Thoracic aorta (tissue), 2 donors: Measurements from ENCODE around the gene SERTAD1. TPM values are rescaled to one million over a fixed set of nuclear protein-coding genes. Genes with fewer than 3 reads are reported as not detected.

Source experiments
- ATAC-seq: fragments of 150-250 bp; one replicate; pipeline ENCODE4 v1.8.0; 2017; ENCODE audit warnings: low read depth; ENCODE audit not compliant: insufficient number of reproducible peaks, low FRiP score
- DNase-seq: peaks from one replicate; pipeline ENCODE4 v3.0.0-alpha.2; 2020; ENCODE audit warnings: low spot score
- H3K27ac ChIP-seq, 2 donors: fragments of 200-600 bp; sonication (generic); 1 replicate in 1 of 2; 2 replicates in 1 of 2; pipeline ENCODE4 v1.5.1; 2016; ENCODE audit warnings: mild to moderate bottlenecking in 2 of 2, moderate library complexity in 2 of 2
- H3K27me3 ChIP-seq: fragments of 200-600 bp; sonication (generic); replicated peaks from 2 replicates; pipeline ENCODE4 v1.6.0; 2016; ENCODE audit warnings: mild to moderate bottlenecking; ENCODE audit not compliant: insufficient read depth
- H3K36me3 ChIP-seq: fragments of 200-600 bp; sonication (generic); one replicate; pipeline ENCODE4 v1.5.1; 2016
- H3K4me1 ChIP-seq, 2 donors: fragments of 200-600 bp; sonication (generic); 1 replicate in 1 of 2; 2 replicates in 1 of 2; pipeline versions ENCODE4 v1.5.1 to v1.6.0; 2016; ENCODE audit warnings: low read depth in 2 of 2, mild to moderate bottlenecking in 1 of 2; ENCODE audit not compliant: control insufficient read depth in 1 of 2
- H3K4me3 ChIP-seq: fragments of 200-600 bp; sonication (generic); 2 replicates; pipeline ENCODE4 v1.5.1; 2016; ENCODE audit warnings: mild to moderate bottlenecking
- H3K9me3 ChIP-seq: fragments of 200-600 bp; sonication (generic); 2 replicates; pipeline ENCODE4 v1.5.1; 2016
- total RNA-seq, 2 donors: library from RNA; depleted of rRNA; stranded (reverse); fragments of >200 nt; gene quantifications; one replicate each; pipeline versions ENCODE4 v1.1.0 to v1.2.3, GENCODE V29; 2016
- TF ChIP-seq, protein P1 (sequence below): fragments of 200-600 bp; sonication (generic); IDR thresholded peaks from one replicate; pipeline ENCODE4 v1.5.1; 2019; ENCODE audit warnings: antibody characterized with exemption

The SERTAD1 gene
- total RNA-seq, 2 donors from 2014 or later: 22.7 to 42.3 TPM

DNA sequence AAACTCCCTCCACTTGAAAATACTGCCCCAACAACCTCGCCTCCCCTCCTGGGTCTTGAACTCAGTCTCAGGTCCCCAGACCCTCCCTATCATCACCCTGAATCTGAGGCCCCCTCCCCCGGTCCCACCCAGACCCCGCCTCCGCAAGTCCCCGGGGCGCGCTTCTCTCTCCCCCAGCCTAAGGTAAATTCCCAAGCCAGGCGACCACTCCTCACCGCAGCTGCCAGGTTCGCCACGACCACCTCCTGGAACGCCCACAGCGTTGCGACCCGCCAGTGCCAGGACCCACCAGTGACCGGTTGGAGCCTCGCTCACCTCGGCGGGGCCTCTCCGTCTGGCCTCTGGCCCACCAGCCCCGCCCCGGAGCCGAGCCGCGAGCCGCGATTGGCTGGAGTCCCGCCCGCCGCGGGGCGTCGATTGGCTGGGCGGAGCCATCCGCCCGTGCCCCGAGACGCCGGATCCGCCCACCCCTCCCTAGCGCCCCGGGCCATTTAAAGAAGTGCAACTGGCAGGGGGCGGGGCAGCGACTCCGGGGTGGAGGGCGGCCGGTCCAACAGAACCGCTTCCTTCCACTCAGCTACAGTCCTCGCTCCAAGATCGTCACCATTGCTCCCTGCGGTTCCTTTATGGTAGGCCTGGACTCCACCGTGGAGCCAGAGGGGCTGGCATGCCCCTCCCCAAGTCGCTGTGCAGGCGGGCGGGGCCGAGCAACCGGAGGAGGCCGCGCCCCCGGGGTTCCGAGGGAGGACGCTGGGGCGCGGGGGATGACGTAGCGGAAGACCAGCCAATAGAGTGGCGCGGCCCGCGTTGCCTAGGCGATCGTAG is 18.4 kb upstream of the SERTAD1 start, which contains the start of gene SERTAD3:
TSS of gene SERTAD3 (minus strand) at position 336 of the 825 bp plus-strand sequence. CDS start 2,255 bp downstream, outside the sequence.
- Histone ChIP-seq H3K4me1 (peaks cover 14 to 20% of the 10 kb centered on the region in 2 donors), H3K4me3 (peak within 1 kb of the TSS; percentile 93), H3K9me3 (no peaks in the 10 kb centered on the region), H3K27ac (peak within 1 kb of the TSS; percentile 90 to 96), H3K27me3 (no peaks in the 10 kb centered on the region), H3K36me3 (peaks cover 26% of the 10 kb centered on the region)
- peak; percentile 94 for DNase-seq
- TF ChIP-seq, protein P1, sequence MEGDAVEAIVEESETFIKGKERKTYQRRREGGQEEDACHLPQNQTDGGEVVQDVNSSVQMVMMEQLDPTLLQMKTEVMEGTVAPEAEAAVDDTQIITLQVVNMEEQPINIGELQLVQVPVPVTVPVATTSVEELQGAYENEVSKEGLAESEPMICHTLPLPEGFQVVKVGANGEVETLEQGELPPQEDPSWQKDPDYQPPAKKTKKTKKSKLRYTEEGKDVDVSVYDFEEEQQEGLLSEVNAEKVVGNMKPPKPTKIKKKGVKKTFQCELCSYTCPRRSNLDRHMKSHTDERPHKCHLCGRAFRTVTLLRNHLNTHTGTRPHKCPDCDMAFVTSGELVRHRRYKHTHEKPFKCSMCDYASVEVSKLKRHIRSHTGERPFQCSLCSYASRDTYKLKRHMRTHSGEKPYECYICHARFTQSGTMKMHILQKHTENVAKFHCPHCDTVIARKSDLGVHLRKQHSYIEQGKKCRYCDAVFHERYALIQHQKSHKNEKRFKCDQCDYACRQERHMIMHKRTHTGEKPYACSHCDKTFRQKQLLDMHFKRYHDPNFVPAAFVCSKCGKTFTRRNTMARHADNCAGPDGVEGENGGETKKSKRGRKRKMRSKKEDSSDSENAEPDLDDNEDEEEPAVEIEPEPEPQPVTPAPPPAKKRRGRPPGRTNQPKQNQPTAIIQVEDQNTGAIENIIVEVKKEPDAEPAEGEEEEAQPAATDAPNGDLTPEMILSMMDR: no peak
- peak; percentile 76 for ATAC-seq

DNA sequence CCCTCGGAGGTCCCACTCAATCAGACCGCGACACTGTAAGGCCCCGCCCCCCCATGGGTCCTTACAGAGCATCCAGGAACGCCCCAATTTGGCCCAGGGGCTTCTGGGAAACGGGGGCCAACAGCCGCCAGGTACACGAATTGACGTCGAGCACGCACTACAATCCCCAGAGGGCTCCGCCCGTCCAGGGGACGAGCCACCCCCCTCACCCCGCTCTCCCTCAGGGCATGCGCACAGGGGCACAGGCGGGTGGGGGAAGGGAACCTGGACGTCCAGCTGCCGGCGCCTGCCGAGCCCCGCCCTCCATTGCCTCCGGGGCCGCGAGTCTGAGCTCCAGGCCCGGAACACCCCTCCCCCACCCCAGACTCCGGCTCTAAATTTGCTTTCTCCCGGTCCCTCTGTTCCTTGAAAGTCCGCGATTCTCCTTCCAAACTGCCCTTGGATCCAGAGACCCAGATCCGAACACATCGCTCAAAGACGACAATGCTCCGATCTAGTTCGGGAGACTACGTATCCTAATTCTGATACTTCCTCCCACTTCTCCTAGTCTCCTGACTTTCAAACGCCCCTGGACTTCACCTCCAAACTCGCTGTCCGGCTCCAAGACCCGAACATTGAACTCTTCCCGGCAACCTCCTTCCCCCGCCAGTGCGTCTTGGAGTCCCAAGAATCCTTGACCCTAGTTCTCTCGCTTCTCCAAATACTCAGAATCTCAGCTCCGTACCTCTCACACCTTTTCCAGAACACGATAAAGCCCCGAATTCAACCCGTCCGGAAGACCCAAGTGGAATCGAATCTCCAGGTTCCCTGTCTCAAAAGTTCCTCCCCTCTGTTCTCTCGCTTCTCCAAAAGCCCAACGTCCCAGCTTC is 17.6 kb upstream of the SERTAD1 start:
- TF ChIP-seq, protein P1: no peak
- H3K27ac ChIP-seq: peak overlapping the region; percentile 90 to 96
- DNase-seq (peak; percentile 100), ATAC-seq (peak; percentile 75)
- H3K4me3 ChIP-seq: peak overlapping the region; percentile 93
- H3K9me3 ChIP-seq: no peaks in the 10 kb centered on the region
- peaks cover 14 to 20% of the 10 kb centered on the region in 2 donors for H3K4me1 ChIP-seq
- peaks cover 26% of the 10 kb centered on the region for H3K36me3 ChIP-seq
- no peaks in the 10 kb centered on the region for H3K27me3 ChIP-seq

DNA sequence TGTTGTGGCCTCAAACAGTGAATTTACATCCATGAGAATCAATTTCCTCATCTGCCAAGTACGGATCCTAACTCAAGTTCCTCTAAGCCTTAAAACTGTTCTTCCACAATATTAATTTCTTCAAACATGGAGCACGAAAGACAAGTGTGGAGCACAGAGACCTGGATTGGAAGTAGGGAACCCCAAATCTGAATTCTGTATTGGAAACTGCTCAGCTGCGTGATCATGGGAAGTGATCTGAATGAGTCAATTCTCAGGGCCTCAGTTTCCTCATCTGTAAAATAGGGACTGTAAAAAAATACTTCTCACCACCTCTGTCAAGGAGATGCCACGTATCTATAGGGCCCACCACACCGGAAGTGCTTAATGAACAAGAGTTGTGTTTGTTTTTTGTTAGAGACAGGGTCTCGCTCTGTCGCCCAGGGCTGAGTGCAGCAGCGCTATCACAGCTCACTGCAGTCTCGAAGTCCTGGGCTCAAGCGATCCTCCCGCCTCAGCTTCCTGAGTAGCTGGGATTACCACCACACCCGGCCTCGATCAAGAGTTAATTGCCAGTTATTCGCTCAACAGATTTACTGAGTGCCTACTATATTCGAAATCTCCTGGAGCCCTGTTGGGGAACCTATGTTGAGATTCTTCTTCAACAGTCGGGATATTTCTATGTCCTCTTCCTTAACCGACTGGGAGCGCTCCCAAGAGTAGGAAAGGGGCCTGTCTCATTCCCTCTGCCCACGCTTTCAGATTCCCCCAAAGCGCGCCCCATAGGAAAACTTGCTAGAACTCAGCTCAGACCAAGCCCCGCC is 16.7 kb upstream of the SERTAD1 start:
- no peak for DNase-seq
- Histone ChIP-seq H3K4me1 (peaks cover 14 to 20% of the 10 kb centered on the region in 2 donors), H3K27ac (peak overlapping the region; percentile 67 to 96), H3K9me3 (no peaks in the 10 kb centered on the region), H3K4me3 (peak overlapping the region; percentile 93), H3K36me3 (peaks cover 18% of the 10 kb centered on the region), H3K27me3 (no peaks in the 10 kb centered on the region)
- TF ChIP-seq, protein P1: no peak
- no peak for ATAC-seq

DNA sequence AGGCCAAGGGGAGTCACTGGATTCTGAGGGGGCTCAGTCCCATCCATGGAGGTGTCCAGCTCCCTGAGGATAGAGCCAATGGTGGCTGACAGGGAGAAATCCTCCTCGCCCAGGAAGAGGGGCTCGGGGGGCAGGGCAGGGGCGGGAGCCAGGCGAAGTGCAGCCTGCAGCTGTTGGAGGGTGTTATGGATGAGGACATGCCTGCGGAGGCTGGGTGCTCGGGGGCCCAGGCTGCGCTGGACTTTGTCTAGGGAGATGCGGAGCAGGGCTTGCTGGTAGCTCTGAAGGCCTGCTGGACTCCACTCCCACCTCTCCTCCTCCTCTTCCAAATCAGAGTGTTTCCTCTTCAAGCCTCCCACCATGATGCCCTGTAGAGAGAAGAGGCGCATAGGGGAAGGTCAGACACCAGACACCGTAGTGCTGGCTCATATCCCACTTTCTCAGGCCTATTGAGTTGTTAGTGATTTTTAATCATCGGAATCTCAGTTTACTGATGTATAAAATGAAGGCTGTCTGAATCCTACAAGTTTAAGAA is 16.0 kb upstream of the SERTAD1 start:
- Histone ChIP-seq H3K4me3 (no peak overlapping the region), H3K27me3 (no peaks in the 10 kb centered on the region), H3K36me3 (peaks cover 18% of the 10 kb centered on the region), H3K27ac (no peak overlapping the region), H3K4me1 (peaks cover 14 to 20% of the 10 kb centered on the region in 2 donors), H3K9me3 (no peaks in the 10 kb centered on the region)
- ATAC-seq: no peak
- DNase-seq: no peak
- TF ChIP-seq, protein P1: no peak
